Omental fat pad (tissue), 4 donors: ENCODE measurements around the gene TYRO3. TPM values are rescaled to one million over a fixed set of nuclear protein-coding genes. Genes with fewer than 3 reads are reported as not detected.

Experiments used
- ATAC-seq: fragments of 150-250 bp; one replicate; pipeline ENCODE4 v1.9.1; 2016; ENCODE audit warnings: mild to moderate bottlenecking, moderate library complexity; ENCODE audit not compliant: low FRiP score
- DNase-seq: peaks from one replicate; pipeline ENCODE4 v3.0.0-alpha.2; 2019; ENCODE audit warnings: low spot score
- CTCF ChIP-seq, 3 donors: fragments of 450-650 bp; IDR thresholded peaks; one replicate each; pipeline ENCODE4 v1.5.1; 2016 to 2017; ENCODE audit warnings: antibody characterized with exemption in 3 of 3, mild to moderate bottlenecking in 3 of 3, moderate library complexity in 2 of 3
- total RNA-seq, 4 donors: library from RNA; depleted of rRNA; stranded (reverse); fragments of >200 nt; gene quantifications; one replicate each; pipeline ENCODE4 v1.1.0, GENCODE V29; 2016

TYRO3 gene
- total RNA-seq, 4 donors from 2014 or later, result 13.4 to 59.9 (median 40.6) TPM

- ATAC-seq (no peak), DNase-seq (no peak)
- no peak for TF ChIP-seq CTCF (IDR thresholded peaks at IDR 0.05)
Observed at GRCh38 chr15:41570764-41571163, 11.8 kb downstream of the TYRO3 start.

GRCh38 chr15:41571948-41572347 lies 12.9 kb downstream of the TYRO3 start:
- no peak for DNase-seq
- no peak for TF ChIP-seq CTCF (IDR thresholded peaks at IDR 0.05)
- ATAC-seq, result no peak

- ATAC-seq, result no peak
- no peak for TF ChIP-seq CTCF (IDR thresholded peaks at IDR 0.05)
Observed at GRCh38 chr15:41572866-41573265, 13.9 kb downstream of the TYRO3 start.

GRCh38 chr15:41573396-41573795 lies 14.4 kb downstream of the TYRO3 start:
- no peak for TF ChIP-seq CTCF (IDR thresholded peaks at IDR 0.05)
- DNase-seq (no peak), ATAC-seq (no peak)

More at GRCh38 chr15:41572866-41573265, 13.9 kb downstream of the TYRO3 start:
- DNase-seq, result no peak

- TF ChIP-seq CTCF (IDR thresholded peaks at IDR 0.05), result no peak
- ATAC-seq (no peak), DNase-seq (no peak)
Observed at GRCh38 chr15:41574158-41574557, 15.1 kb downstream of the TYRO3 start.

- DNase-seq (no peak), ATAC-seq (no peak)
- no peak for TF ChIP-seq CTCF (IDR thresholded peaks at IDR 0.05)
Observed at GRCh38 chr15:41575282-41575681, 16.3 kb downstream of the TYRO3 start.

- DNase-seq (no peak), ATAC-seq (peak; percentile 34)
- TF ChIP-seq CTCF (IDR thresholded peaks at IDR 0.05), result no peak
Observed at GRCh38 chr15:41577863-41578735, 19.1 kb downstream of the TYRO3 start.
